GM21390 (cell line): ENCODE data around the gene PITX2.

ENCODE experiments used
- ATAC-seq: cut with Tn5 transposase; IDR thresholded peaks from one replicate; pipeline ENCODE4 v1.9.1; 2021; ENCODE audit not compliant: unreplicated experiment

PITX2 gene

GRCh38 chr4:110624904-110625494, 2.1 kb upstream of the PITX2 start:
- no peak for ATAC-seq

- ATAC-seq = no peak
These were observed 1.5 kb upstream of the PITX2 start for GRCh38 chr4:110624398-110624780.

GRCh38 chr4:110623718-110624397, 981 bp upstream of the PITX2 start:
- no peak for ATAC-seq

GRCh38 chr4:110621839-110622751, 782 bp downstream of the PITX2 start:
- ATAC-seq = no peak

- no peak for ATAC-seq
These were observed 1.5 kb downstream of the PITX2 start for GRCh38 chr4:110621328-110621812.

- ATAC-seq = no peak
These were observed 2.1 kb downstream of the PITX2 start for GRCh38 chr4:110620691-110621327.

- no peak for ATAC-seq
These were observed 2.6 kb downstream of the PITX2 start for GRCh38 chr4:110620322-110620690.

- ATAC-seq = no peak
These were observed 3.2 kb downstream of the PITX2 start for GRCh38 chr4:110619463-110620247.

- ATAC-seq = no peak
These were observed 4.1 kb downstream of the PITX2 start for GRCh38 chr4:110618581-110619462.

GRCh38 chr4:110617646-110618580, 5.0 kb downstream of the PITX2 start:
- ATAC-seq = no peak

GRCh38 chr4:110617075-110617640, 5.7 kb downstream of the PITX2 start:
- ATAC-seq = no peak

- ATAC-seq = no peak
These were observed 6.4 kb downstream of the PITX2 start for GRCh38 chr4:110616238-110617074.

GRCh38 chr4:110615353-110616237, 7.3 kb downstream of the PITX2 start:
- no peak for ATAC-seq

- no peak for ATAC-seq
These were observed 7.9 kb downstream of the PITX2 start for GRCh38 chr4:110614976-110615352.

- no peak for ATAC-seq
These were observed 8.5 kb downstream of the PITX2 start for GRCh38 chr4:110614173-110614963.
